ENCODE data around the gene ATP2C2.

DNA sequence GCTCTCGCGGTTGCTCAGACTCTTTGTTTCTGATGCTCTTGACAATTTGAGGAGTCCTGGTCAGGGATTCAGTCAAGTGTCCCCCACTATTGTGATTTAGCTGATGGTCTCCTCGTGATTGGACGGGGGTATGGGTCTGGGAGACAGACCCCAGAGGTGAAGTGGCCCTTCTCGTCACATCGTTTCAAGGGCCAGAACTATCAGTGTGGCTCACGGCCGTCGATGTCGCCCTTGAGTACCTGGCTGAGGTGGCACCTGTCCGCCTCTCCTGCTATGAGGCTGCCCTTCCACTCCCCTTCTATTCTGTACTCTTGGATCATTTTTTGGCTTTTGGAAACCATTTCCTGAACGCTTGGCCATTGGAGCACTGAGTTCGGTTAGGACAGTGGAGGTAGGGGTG lies 143.5 kb downstream of the ATP2C2 start:
- no peak for TF ChIP-seq PATZ1 (CRISPR knock-in tag; IDR thresholded peaks at IDR 0.05; ENCODE audit: borderline replicate concordance)
- TF ChIP-seq SNAI2 (CRISPR knock-in tag; IDR thresholded peaks at IDR 0.05), result no peak
- TF ChIP-seq ZFP30 (CRISPR knock-in tag; IDR thresholded peaks at IDR 0.05), result no peak
- TF ChIP-seq POU6F1 (CRISPR knock-in tag; IDR thresholded peaks at IDR 0.05; ENCODE audit: borderline replicate concordance, low read depth), result no peak
